Thyroid gland (tissue), 4 donors: ENCODE measurements around the gene KLF6. TPM values are rescaled to one million over a fixed set of nuclear protein-coding genes. Genes with fewer than 3 reads are reported as not detected.

Source experiments
- DNase-seq, 2 donors: peaks; one replicate each; pipeline ENCODE4 v3.0.0-alpha.2; 2019
- H3K27ac ChIP-seq, 3 donors: fragments of 200-600 bp; sonication (generic); 1 replicate in 2 of 3; 2 replicates in 1 of 3; pipeline ENCODE4 v1.5.1; 2016 to 2019; ENCODE audit warnings: mild to moderate bottlenecking in 1 of 3, moderate library complexity in 1 of 3
- H3K27me3 ChIP-seq: fragments of 200-600 bp; sonication (generic); one replicate; pipeline ENCODE4 v1.5.1; 2019
- H3K36me3 ChIP-seq, 2 donors: fragments of 200-600 bp; sonication (generic); one replicate each; pipeline ENCODE4 v1.5.1; 2016 to 2019
- H3K4me1 ChIP-seq, 2 donors: fragments of 200-600 bp; sonication (generic); one replicate each; pipeline ENCODE4 v1.5.1; 2017 to 2019
- H3K4me3 ChIP-seq, 3 donors: fragments of 200-600 bp; sonication (generic); replicated peaks in 1 of 3; 1 replicate in 2 of 3; 2 replicates in 1 of 3; pipeline ENCODE4 v1.5.1; 2016; ENCODE audit warnings: mild to moderate bottlenecking in 1 of 3
- H3K9me3 ChIP-seq: fragments of 200-600 bp; sonication (generic); one replicate; pipeline ENCODE4 v1.5.1; 2017
- CTCF ChIP-seq, 6 experiments: fragments of 200-600 bp in 3 of 6; fragments of 450-650 bp in 3 of 6; sonication (generic) in 3 of 6; IDR thresholded peaks; one replicate each; pipeline ENCODE4 v1.5.1; 2016 to 2019; ENCODE audit warnings: antibody characterized with exemption in 6 of 6, mild to moderate bottlenecking in 2 of 6, inconsistent platforms in 1 of 6, moderate library complexity in 1 of 6
- POLR2A ChIP-seq, 2 donors: fragments of 450-650 bp; IDR thresholded peaks; one replicate each; pipeline ENCODE4 v1.6.1; 2017; ENCODE audit warnings: antibody characterized with exemption in 2 of 2, mild to moderate bottlenecking in 2 of 2, moderate library complexity in 1 of 2
- WGBS, 2 donors: methylation state at CpG; one replicate each; pipeline ENCODE4 v1.1.5; 2017; 5-methylcytosine and 5-hydroxymethylcytosine counted together
- intact Hi-C: fragments of 100-400 bp; cut with DNase I; formaldehyde crosslinking; loops from one replicate; pipeline ENCODE4 v1.15.1; 2023
- total RNA-seq, 4 donors: library from RNA; depleted of rRNA; stranded (reverse); fragments of >200 nt; gene quantifications; one replicate each; pipeline ENCODE4 v1.2.3, GENCODE V29; 2016

Gene KLF6
- total RNA-seq, 4 donors from 2014 or later, result 50.4 to 166 (median 103) TPM

GRCh38 chr10:3774018-3774813, 10.8 kb downstream of the KLF6 start:
- H3K4me3 ChIP-seq, result no peak overlapping the region
- H3K27me3 ChIP-seq, result no peaks in the 10 kb centered on the region
- H3K9me3 ChIP-seq, result no peaks in the 10 kb centered on the region
- H3K27ac ChIP-seq, result peak overlapping the region in 1 of 3 donors; percentile 100
- H3K36me3 ChIP-seq, result peaks cover 27 to 29% of the 10 kb centered on the region in 2 donors
- peaks cover 15 to 32% of the 10 kb centered on the region in 2 donors for H3K4me1 ChIP-seq
- DNase-seq, result no peak
- no peak for TF ChIP-seq CTCF (IDR thresholded peaks at IDR 0.05)
- intact Hi-C loops, result loop anchor here (10.0 kb wide), 1 partner anchor 539 kb away; no protein-coding TSS in a partner anchor
- WGBS, 2 donors, result 95% methylated on average over 17 of the region's 17 CpGs

- H3K4me1 ChIP-seq, result peaks cover 15 to 25% of the 10 kb centered on the region in 2 donors
- H3K4me3 ChIP-seq, result no peak overlapping the region
- intact Hi-C loops, result loop anchor here (10.0 kb wide), 1 partner anchor 539 kb away; no protein-coding TSS in a partner anchor
- 85 to 89% methylated on average over 10 of the region's 10 CpGs for WGBS, 2 donors
- H3K36me3 ChIP-seq, result peaks cover 20 to 22% of the 10 kb centered on the region in 2 donors
- no peaks in the 10 kb centered on the region for H3K9me3 ChIP-seq
- H3K27ac ChIP-seq, result peak overlapping the region in 1 of 3 donors; percentile 100
- TF ChIP-seq POLR2A (IDR thresholded peaks at IDR 0.05), result no peak
- no peak for TF ChIP-seq CTCF (IDR thresholded peaks at IDR 0.05)
- no peak for DNase-seq
- no peaks in the 10 kb centered on the region for H3K27me3 ChIP-seq
Measured at GRCh38 chr10:3773460-3774017, 11.5 kb downstream of the KLF6 start.

- intact Hi-C loops, result loop anchor here (10.0 kb wide), 1 partner anchor 538 kb away; no protein-coding TSS in a partner anchor
- Histone ChIP-seq H3K4me1 (peaks cover 14 to 15% of the 10 kb centered on the region in 2 donors), H3K27ac (no peak overlapping the region), H3K36me3 (peaks cover 10 to 12% of the 10 kb centered on the region in 2 donors), H3K27me3 (no peaks in the 10 kb centered on the region), H3K4me3 (no peak overlapping the region), H3K9me3 (no peaks in the 10 kb centered on the region)
- WGBS, 2 donors, result 91 to 98% methylated on average over 10 of the region's 10 CpGs
- TF ChIP-seq POLR2A (IDR thresholded peaks at IDR 0.05) (no peak), CTCF (IDR thresholded peaks at IDR 0.05) (no peak)
- no peak for DNase-seq
Measured at GRCh38 chr10:3772361-3773171, 12.4 kb downstream of the KLF6 start.

- TF ChIP-seq CTCF (IDR thresholded peaks at IDR 0.05), result no peak
- TF ChIP-seq POLR2A (IDR thresholded peaks at IDR 0.05), result no peak
- no peaks in the 10 kb centered on the region for H3K27me3 ChIP-seq
- DNase-seq, result no peak
- no peaks in the 10 kb centered on the region for H3K9me3 ChIP-seq
- peaks cover 0 to 1% of the 10 kb centered on the region in 2 donors for H3K4me1 ChIP-seq
- no peak overlapping the region for H3K4me3 ChIP-seq
- H3K36me3 ChIP-seq, result no peaks in the 10 kb centered on the region
- WGBS, 2 donors, result 92 to 94% methylated on average over 8 of the region's 8 CpGs
- no peak overlapping the region for H3K27ac ChIP-seq
- intact Hi-C loops, result loop anchor here (10.0 kb wide), 1 partner anchor 536 kb away; no protein-coding TSS in a partner anchor
Measured at GRCh38 chr10:3770611-3771110, 14.3 kb downstream of the KLF6 start.
